Stimulated activated CD4-positive, alpha-beta T cell treated with anti-CD3 and anti-CD28 coated beads, Interleukin-15, amount 100 ng/mL, for 1 hour (primary cell): ENCODE results near the gene TMUB1.

ENCODE experiments used
- DNase-seq, 2 donors: peaks; one replicate each; pipeline ENCODE4 v3.0.0-alpha.2; 2020; ENCODE audit warnings: low read depth in 1 of 2, low spot score in 1 of 2

TMUB1 gene

GRCh38 chr7:151083071-151083823 lies at the start of gene TMUB1:
Gene TMUB1 (minus strand): TSS chr7:151083493. CDS start chr7:151082563, 930 bp downstream.
- peak; percentile 66 to 74 for DNase-seq

DNA sequence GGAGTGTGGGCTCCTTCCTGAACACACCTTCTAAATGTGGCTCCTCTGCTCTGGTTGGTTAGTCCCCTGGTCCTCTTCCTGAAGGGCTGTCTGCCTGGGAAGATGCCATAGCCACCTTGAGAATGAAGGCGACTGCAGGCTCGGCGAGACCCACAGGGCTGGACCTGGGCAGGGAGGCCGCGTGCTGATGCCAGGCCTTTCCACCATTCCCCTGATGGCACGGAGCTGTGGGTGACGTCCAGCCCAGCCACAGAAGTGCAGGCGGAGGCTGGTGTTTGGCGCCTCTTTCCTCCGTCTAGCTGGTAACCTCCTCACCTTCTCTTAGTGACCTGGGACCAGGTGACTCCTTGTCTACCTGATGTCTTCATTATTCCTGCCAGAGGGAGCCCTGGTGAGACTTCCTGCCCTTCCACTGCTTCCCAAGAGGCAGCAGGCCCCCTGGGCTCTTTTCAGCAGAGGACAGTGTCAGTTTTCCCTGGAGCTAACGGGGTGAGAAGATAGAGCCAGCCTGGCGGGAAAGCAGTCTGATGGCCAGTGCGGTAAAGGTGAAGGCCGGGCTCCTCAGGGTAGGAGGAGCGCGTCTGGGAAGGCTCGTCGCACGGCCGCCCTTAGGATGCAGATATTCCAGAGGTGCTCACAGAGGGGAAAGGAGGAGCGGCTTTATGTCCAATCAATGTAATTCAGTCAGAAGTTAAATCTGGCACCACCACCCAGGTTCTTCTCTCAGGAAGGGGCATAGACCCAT lies 49.3 kb upstream of the TMUB1 start:
- no peak for DNase-seq

DNA sequence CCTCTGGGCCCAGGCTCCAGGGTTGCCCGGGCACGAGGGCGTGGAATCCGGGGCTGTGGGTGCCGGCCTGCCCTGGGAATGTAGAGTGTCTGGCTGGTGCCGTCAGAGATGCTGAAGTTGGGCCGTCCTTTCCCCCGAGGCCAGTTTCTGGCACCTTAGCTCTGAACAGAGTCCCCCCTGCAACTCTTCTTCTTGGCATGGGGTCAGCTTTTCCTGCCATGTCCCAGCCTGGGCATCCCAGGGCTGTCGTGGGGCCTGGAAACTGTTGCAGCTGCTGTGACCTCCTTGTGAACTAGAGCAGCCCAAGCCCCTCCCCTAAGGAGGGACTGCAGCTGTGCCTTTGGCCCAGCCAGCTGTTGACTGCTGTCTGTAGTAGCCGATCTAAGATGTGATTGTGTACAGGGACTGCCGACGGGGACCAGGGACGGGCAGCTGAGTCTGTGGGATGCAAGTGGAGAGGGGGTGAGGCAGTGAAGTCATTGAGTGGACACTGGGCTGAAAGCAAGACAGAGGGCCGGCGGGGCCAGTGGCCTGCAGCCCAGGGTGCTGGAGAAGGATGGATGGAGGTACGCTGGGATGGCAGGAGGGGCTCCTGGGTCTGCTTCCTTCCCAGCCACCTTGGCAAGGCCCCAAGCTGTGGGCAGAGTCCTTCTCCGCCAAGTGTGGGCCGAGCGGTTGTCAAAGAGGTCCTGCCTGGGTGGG lies 48.5 kb upstream of the TMUB1 start:
- no peak for DNase-seq

DNA sequence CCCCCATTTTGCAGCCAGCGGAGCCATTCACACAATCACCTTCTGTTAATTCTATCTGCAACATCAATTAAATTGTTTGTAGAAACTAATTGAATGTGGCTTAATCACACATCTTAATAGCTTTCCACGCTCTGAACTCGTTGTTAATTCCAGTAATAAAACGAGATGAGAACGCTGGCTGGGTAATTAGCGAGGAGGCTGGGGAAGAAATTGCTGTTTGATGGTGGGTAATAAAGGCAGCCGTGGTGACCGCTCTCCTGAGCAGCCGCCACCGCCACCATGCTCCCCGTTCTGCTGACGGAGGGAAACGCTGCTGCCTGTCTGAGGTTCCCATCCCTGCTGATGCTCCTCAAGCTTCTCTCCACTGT lies 47.9 kb upstream of the TMUB1 start:
- no peak for DNase-seq

DNA sequence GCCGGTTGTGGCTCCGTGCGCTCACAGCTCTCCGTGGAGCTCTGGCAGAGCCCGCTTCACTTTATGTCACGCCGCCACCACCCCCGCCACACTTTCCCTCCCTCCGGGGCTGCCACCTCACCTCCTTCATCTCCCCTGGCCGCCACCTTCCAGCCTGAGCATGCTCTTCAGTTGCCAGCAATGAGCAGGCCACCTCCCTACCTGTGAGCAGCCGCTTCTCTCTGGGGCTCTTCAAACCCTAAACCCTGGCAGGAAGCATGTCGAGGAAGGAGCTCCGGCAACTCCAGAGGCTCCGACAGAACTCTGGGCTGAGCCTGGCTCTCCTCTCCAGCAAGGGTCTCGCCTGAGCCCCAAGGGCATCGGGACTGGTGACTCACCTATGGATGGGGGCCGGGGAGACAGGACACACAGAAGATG lies 47.5 kb upstream of the TMUB1 start:
- no peak for DNase-seq

DNA sequence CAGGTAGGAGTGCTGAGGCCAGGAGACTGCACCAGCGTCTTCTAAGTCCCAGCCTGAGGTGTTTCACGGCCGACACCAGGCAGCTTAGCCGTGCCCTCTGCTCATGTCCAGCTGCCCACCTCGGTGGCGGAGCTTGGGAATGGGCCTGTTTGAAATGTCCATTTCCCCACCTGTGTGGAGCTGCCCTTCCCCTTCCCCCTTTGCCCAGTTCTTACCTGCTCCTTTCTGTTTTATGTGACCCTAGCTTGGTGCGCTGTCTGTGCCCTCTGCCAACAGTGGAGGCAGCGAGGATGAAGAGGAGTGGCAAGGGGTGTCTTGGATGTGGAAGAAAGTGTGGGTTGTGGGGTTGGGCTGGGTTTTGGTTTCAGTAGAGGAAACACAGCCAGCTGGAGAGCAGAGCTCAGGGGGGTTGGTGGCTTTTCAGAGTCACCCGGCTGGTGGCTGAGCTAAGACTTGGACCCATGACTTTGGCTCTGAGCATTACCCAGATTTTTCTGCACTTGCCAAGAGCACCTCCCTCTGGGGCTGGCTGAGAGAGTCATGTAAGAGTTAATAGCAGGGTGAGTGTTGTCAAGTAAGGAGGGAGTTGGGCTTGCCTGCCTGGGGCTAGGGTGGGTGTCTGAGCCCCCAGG lies 46.8 kb upstream of the TMUB1 start:
- DNase-seq = no peak

GRCh38 chr7:151129117-151129959 lies 46.0 kb upstream of the TMUB1 start:
- DNase-seq = no peak

- DNase-seq = no peak
These were observed 45.4 kb upstream of the TMUB1 start for GRCh38 chr7:151128716-151129115.

DNA sequence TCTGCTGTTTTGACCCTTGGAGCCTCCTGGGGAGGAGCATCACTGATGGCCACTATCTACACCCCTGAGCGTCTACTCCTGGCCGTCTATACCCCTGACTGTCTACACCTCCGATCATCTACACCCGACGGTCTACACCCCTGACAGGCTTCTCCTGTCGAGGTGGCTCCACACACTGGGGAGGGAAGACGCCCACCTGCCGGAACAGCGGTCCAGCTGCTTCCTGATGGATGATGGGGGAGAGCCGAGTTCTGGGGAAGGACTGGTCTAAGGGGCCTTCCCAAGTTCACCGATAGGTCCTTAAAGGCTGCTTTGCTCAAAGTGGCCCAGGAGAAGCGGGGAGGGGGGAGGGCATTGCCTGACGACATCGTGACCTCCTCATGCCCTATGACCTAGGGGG lies 44.9 kb upstream of the TMUB1 start:
- DNase-seq = no peak

GRCh38 chr7:151126491-151127137 lies 43.3 kb upstream of the TMUB1 start:
- no peak for DNase-seq

DNA sequence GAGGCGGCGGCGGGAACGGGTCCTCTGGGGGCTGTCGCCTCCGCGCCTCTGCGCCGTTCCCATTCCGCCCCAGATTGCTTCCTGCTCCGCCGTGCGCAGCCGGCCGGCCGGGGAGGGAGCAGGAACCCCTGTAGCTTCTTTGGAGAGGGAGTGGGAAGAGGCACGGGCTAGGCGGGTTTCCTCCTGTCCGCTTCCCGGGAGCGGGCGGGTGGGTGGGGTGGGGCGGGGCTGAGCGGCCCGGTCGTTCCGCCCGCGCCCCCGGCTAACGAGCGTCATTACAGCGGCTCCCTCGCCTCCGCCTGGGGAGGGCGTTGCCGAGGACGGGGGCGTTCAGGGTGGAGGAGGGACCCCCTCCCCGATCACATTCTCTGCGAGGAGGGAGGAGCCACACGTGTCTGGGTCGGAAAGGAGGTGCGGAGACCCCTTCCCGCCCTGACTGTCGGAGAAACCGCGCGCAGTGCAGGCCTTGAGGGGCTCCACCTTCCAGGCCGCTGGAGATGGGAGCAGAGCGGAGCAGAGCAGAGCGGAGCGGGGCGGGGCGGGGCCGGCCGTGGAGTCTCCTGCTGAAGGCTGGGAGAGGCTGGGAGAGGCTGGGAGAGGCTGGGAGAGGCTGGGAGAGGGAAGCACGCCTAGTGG lies 42.7 kb upstream of the TMUB1 start:
- no peak for DNase-seq

GRCh38 chr7:151125470-151125845 lies 42.2 kb upstream of the TMUB1 start:
- no peak for DNase-seq

DNA sequence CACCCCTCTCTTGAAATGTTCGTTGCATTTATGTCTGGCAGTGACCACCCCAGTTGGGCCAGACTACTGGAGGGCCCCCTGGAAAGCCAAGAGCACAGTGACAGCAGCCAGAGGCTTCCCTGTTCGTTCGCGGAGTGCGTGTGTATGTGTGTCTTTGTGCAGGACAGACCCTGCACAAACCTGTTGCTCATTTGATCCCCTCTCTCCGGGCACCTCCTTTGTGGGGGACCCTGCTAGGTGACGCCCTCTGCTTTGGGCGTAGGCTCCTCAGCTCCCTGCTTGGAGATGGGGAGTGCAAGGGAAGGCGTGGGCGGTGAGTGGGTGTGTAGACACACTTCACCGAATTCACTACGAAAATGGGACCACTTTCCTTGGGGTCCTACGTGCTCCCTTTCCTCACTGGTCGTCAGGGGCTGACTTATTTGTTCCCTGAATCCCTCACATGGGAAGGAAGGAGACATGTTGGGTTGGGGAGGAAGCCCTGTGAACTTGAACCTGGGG lies 41.7 kb upstream of the TMUB1 start:
- DNase-seq = no peak

DNA sequence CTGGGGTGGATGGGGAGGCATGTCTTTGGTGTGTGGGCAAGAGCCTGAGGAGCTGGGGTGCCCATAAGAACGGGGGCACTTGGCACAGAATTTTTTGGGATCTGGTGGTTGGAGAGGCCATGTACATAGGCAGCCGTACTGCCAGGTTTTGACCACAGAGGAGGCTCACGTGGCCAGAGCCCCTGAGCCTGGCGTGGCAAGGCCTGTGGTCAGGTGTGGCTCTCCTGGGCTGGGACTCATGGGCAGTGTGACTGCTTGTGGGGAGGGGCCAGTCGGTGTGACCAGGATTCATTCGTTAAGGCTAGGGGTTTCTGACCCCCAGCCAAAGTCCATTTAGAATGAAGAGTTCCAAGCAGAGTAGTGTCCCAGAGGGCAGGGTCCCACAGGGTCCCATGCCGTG lies 41.2 kb upstream of the TMUB1 start:
- no peak for DNase-seq

DNA sequence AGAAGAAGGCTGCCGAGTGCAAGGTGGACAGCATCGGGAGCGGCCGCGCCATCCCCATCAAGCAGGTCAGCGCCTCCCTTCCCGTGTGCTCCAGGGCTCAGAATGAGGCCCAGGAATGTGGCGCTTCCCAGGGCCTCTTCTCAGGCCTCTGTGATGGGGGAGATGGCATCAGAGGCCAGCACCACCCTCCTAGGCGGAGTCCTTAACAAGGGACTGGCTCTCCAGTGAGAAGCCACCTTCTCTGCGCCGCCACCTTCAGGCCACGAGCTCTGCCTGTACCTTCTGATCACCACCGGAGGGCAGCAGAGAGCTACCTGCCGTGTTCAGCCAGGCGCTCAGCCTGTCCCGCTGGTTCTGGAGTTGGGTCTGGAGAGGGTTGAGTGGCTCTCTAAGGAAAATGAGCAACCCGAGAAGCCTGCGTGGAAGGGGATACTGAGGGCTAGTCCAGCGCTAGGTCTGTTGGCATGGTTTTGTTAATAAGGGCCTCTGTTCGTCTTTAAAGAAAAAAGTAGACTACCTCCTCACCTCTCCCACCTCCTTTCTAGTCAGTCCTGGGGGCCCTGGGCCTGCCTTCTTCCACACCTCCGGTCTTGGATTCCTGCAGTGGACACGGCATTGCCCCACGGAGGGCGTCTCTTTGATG lies 40.6 kb upstream of the TMUB1 start:
- DNase-seq = peak; percentile 56 to 71

GRCh38 chr7:151123158-151123821 lies 40.0 kb upstream of the TMUB1 start:
- DNase-seq = no peak

GRCh38 chr7:151122796-151123157 lies 39.5 kb upstream of the TMUB1 start:
- no peak for DNase-seq

DNA sequence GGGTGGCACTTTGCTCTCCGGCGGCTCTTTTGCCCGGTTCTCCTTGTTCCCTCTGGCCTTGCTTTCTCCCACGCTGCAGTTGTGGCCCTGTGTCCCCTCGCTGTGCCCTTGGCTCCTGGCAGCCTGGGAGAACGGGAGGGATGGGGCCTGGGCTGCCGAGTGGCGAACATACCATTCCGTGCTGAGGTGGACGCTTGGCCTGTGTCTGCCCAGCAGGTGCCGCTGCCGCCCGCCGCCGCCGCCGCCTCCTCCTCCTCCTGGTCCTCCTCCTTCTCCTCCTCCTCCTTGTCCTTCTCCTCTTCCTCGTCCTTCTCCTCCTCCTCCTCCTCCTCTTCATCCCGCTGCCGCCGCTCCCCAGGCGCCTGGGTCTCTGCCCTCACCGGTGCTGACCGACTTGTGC lies 39.0 kb upstream of the TMUB1 start:
- DNase-seq = no peak
